Measurements from ENCODE around the gene GPR157.

Gene GPR157

GRCh38 chr1:9080705-9081291, 48.1 kb downstream of the GPR157 start:
- H3K27me3 ChIP-seq: no peaks in the 10 kb centered on the region
- H3K4me1 ChIP-seq (ENCODE audit: control insufficient read depth in 1 of 2, insufficient read depth in 1 of 2, low read depth in 1 of 2, low read length in 1 of 2): peaks cover 76 to 77% of the 10 kb centered on the region in 2 experiments
- TF ChIP-seq CTCF (IDR thresholded peaks at IDR 0.05): no peak
- H3K9me3 ChIP-seq: no peaks in the 10 kb centered on the region
- H3K4me3 ChIP-seq (ENCODE audit: low read depth in 1 of 2, low read length in 1 of 2): no peak overlapping the region
- peak overlapping the region; percentile 17 for H3K27ac ChIP-seq
- H3K36me3 ChIP-seq: no peaks in the 10 kb centered on the region

- Histone ChIP-seq H3K27ac (peak overlapping the region; percentile 17), H3K9me3 (no peaks in the 10 kb centered on the region), H3K36me3 (no peaks in the 10 kb centered on the region), H3K4me3 (ENCODE audit: low read depth in 1 of 2, low read length in 1 of 2) (no peak overlapping the region), H3K27me3 (no peaks in the 10 kb centered on the region), H3K4me1 (ENCODE audit: control insufficient read depth in 1 of 2, insufficient read depth in 1 of 2, low read depth in 1 of 2, low read length in 1 of 2) (peaks cover 75 to 77% of the 10 kb centered on the region in 2 experiments)
- TF ChIP-seq CTCF (IDR thresholded peaks at IDR 0.05): no peak
Observed at GRCh38 chr1:9079988-9080704, 48.8 kb downstream of the GPR157 start.

DNA sequence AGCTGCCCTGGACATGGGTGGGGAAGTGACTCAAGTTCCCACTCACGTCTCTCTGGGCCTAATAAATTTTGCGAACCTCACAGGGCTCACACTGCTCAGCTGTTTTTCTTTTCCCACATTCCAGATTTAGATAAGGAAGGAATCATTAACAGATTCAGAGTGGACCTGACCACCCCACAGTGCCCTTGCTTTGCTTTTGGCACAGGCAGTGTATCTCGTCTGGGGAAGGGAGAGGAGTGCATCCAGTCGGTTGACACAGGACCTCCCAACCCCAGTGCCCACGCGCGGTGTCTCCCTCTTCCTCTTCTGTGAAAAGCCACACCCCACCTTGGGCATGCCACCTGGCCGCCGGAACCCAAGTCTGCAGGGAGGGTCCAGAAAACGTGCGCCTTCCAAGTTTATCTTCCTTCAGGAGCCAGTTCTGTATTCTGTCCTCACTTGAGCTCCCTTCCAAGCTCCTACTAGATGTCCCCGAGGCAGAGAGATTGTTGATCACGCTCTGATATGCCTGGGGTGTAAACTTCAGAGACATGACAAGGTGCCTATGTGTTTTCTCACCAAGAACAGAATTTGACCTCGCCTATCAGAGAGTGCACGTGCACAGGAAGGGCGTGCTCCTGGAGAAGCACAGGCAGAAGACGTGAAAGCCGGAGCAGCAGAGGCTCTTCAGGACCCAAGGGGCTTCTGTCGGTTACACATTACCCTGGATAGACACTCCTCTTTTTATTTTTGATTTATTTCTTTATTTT, 50.0 kb downstream of the GPR157 start:
- H3K27ac ChIP-seq: peak overlapping the region; percentile 77
- H3K4me1 ChIP-seq (ENCODE audit: control insufficient read depth in 1 of 2, insufficient read depth in 1 of 2, low read depth in 1 of 2, low read length in 1 of 2): peaks cover 75 to 76% of the 10 kb centered on the region in 2 experiments
- peak overlapping the region; percentile 16 to 28 for H3K4me3 ChIP-seq (ENCODE audit: low read depth in 1 of 2, low read length in 1 of 2)
- H3K9me3 ChIP-seq: no peaks in the 10 kb centered on the region
- no peaks in the 10 kb centered on the region for H3K36me3 ChIP-seq
- no peak for TF ChIP-seq CTCF (IDR thresholded peaks at IDR 0.05)
- H3K27me3 ChIP-seq: no peaks in the 10 kb centered on the region

- Histone ChIP-seq H3K4me3 (ENCODE audit: low read depth in 1 of 2, low read length in 1 of 2) (peak overlapping the region in 1 of 2 experiments; percentile 28), H3K9me3 (no peaks in the 10 kb centered on the region), H3K27me3 (no peaks in the 10 kb centered on the region), H3K4me1 (ENCODE audit: control insufficient read depth in 1 of 2, insufficient read depth in 1 of 2, low read depth in 1 of 2, low read length in 1 of 2) (peaks cover 75% of the 10 kb centered on the region in 2 experiments), H3K27ac (peak overlapping the region; percentile 77), H3K36me3 (no peaks in the 10 kb centered on the region)
- TF ChIP-seq CTCF (IDR thresholded peaks at IDR 0.05): no peak
Observed at GRCh38 chr1:9078015-9078751, 50.7 kb downstream of the GPR157 start.

DNA sequence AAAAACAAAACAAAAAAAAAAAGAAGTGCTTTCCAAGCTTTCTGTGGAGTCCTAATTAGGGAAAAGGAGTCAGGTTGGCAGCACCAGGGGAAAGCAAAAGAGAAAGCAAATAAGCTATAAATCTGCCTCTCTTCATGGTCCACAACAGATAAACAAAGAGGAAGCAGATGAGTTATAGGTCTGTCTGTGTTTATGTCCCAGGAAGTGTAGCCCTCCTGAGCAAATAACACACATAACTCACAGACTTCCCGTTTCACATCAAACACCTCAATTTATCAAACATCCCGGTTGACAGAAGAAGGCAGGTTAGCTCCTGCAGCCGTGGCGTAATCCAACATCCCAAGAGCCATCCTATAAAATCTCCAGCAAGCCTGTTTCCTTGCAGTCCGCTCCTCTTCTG, 53.9 kb downstream of the GPR157 start:
- no peaks in the 10 kb centered on the region for H3K9me3 ChIP-seq
- H3K36me3 ChIP-seq: no peaks in the 10 kb centered on the region
- no peak for TF ChIP-seq CTCF (IDR thresholded peaks at IDR 0.05)
- peaks cover 64% of the 10 kb centered on the region in 2 experiments for H3K4me1 ChIP-seq (ENCODE audit: control insufficient read depth in 1 of 2, insufficient read depth in 1 of 2, low read depth in 1 of 2, low read length in 1 of 2)
- H3K4me3 ChIP-seq (ENCODE audit: low read depth in 1 of 2, low read length in 1 of 2): peak overlapping the region; percentile 20 to 33
- H3K27ac ChIP-seq: peak overlapping the region; percentile 76
- H3K27me3 ChIP-seq: no peaks in the 10 kb centered on the region
